ENCODE measurements around the gene FUZ. TPM values are rescaled to one million over a fixed set of nuclear protein-coding genes. Genes with fewer than 3 reads are reported as not detected.

FUZ gene
- total and polyA plus RNA-seq, 2 experiments from 2014 or later: 19.5 to 20.4 TPM

- no peak overlapping the region for H3K4me3 ChIP-seq
- no peaks in the 10 kb centered on the region for H3K9me3 ChIP-seq (ENCODE audit: low read depth)
- H4K20me1 ChIP-seq (ENCODE audit: insufficient read depth, poor library complexity, severe bottlenecking): no peaks in the 10 kb centered on the region
- H3K9me2 ChIP-seq (replicated peaks; ENCODE audit: insufficient read depth): no peaks in the 10 kb centered on the region
- no peak for DNase-seq (ENCODE audit: low spot score)
- H2AFZ ChIP-seq: no peak overlapping the region
- no peaks in the 10 kb centered on the region for H3K27me3 ChIP-seq
- peaks cover 11% of the 10 kb centered on the region for H3K4me1 ChIP-seq (ENCODE audit: insufficient read depth)
- 99% methylated on average over 8 of the region's 8 CpGs for WGBS (ENCODE audit: low lambda C conversion rate, missing lambda C conversion rate)
- no peak overlapping the region for H3K4me2 ChIP-seq
- H3K36me3 ChIP-seq (replicated peaks; ENCODE audit: insufficient read depth, low read depth): no peaks in the 10 kb centered on the region
- no peak for TF ChIP-seq EZH2phosphoT487 (IDR thresholded peaks at IDR 0.05; ENCODE audit: low read depth, severe bottlenecking, unreplicated experiment)
- no peak for TF ChIP-seq EZH2 (IDR thresholded peaks at IDR 0.05; ENCODE audit: borderline replicate concordance)
- TF ChIP-seq, protein P1, sequence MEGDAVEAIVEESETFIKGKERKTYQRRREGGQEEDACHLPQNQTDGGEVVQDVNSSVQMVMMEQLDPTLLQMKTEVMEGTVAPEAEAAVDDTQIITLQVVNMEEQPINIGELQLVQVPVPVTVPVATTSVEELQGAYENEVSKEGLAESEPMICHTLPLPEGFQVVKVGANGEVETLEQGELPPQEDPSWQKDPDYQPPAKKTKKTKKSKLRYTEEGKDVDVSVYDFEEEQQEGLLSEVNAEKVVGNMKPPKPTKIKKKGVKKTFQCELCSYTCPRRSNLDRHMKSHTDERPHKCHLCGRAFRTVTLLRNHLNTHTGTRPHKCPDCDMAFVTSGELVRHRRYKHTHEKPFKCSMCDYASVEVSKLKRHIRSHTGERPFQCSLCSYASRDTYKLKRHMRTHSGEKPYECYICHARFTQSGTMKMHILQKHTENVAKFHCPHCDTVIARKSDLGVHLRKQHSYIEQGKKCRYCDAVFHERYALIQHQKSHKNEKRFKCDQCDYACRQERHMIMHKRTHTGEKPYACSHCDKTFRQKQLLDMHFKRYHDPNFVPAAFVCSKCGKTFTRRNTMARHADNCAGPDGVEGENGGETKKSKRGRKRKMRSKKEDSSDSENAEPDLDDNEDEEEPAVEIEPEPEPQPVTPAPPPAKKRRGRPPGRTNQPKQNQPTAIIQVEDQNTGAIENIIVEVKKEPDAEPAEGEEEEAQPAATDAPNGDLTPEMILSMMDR (IDR thresholded peaks at IDR 0.05; ENCODE audit: poor library complexity): no peak
- H3K27ac ChIP-seq: peak overlapping the region; percentile 7
- peaks cover 24% of the 10 kb centered on the region for H3K79me2 ChIP-seq
Measured at GRCh38 chr19:49764341-49764740, 48.8 kb downstream of the FUZ start.

DNA sequence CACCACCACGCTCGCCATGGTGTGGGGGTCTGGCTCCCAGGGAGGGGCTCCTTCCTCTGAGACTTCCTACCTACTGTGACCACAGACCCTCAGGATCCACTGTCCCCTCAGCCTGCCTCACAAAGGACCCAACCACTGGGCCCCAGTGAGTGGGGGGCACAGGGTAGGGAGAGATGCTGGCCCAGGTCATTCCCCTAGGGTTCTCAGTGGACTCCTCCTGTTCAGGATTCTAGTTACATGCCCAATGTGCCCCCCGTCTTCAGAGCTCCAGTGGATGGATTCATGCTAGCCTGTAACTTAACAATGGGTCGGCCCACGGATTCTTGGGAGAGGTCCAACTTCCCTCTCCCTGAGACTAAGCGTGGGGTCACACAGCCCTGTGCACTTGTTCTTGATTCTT, 49.9 kb downstream of the FUZ start, which contains the start of gene TSKS:
Gene TSKS, minus strand, starts transcription at position 77 of the 400 bp plus-strand sequence. Its CDS starts 59 bp downstream, at position 18.
- Histone ChIP-seq H3K27ac (no peak within 1 kb of the TSS), H2AFZ (no peak within 1 kb of the TSS), H3K9me2 (replicated peaks; ENCODE audit: insufficient read depth) (no peaks in the 10 kb centered on the region), H3K79me2 (peaks cover 13% of the 10 kb centered on the region), H3K4me3 (no peak within 1 kb of the TSS), H3K9me3 (ENCODE audit: low read depth) (no peaks in the 10 kb centered on the region), H4K20me1 (ENCODE audit: insufficient read depth, poor library complexity, severe bottlenecking) (no peaks in the 10 kb centered on the region), H3K27me3 (no peaks in the 10 kb centered on the region), H3K4me1 (ENCODE audit: insufficient read depth) (peaks cover 10% of the 10 kb centered on the region), H3K36me3 (replicated peaks; ENCODE audit: insufficient read depth, low read depth) (no peaks in the 10 kb centered on the region), H3K4me2 (no peak within 1 kb of the TSS)
- TF ChIP-seq, protein P1 (IDR thresholded peaks at IDR 0.05; ENCODE audit: poor library complexity): no peak
- no peak for TF ChIP-seq EZH2 (IDR thresholded peaks at IDR 0.05; ENCODE audit: borderline replicate concordance)
- TF ChIP-seq EZH2phosphoT487 (IDR thresholded peaks at IDR 0.05; ENCODE audit: low read depth, severe bottlenecking, unreplicated experiment): no peak
- DNase-seq (ENCODE audit: low spot score): no peak
- 95% methylated on average over 6 of the region's 6 CpGs for WGBS (ENCODE audit: low lambda C conversion rate, missing lambda C conversion rate)

DNA sequence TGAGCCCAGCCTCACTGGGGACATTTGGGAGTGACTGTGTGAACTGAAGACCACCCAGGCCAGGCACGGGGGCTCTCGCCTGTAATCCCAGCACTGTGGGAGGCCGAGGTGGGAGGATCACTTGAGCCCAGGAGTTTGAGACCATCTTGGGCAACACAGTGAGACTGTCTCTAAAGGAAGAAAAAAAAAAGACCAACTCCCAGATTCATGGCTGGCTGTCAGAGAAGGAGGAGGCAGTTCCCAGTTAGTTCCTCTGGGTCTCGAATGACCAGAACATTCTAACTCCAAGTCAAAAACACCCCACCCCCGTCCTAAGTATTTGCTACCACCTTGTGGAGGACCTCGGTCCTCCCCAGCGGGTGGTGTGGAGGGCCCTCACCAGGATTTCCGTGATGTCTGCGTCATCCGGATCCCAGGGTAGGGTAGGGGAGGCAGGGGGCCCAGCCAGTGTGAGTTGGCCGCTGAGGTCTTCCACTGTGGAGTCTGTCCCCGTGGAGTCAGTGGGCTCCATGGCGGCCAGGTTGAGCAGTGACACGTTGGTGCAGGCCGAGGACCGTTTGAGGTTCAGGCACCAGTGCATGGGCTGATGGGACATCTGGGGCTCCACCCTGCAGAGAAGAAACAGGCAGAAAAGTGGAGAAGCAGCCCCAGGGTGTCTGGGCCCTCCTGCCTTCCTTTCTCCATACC, 51.3 kb downstream of the FUZ start:
- Histone ChIP-seq H3K79me2 (no peaks in the 10 kb centered on the region), H4K20me1 (ENCODE audit: insufficient read depth, poor library complexity, severe bottlenecking) (no peaks in the 10 kb centered on the region), H3K4me2 (no peak overlapping the region), H3K27ac (no peak overlapping the region), H3K9me3 (ENCODE audit: low read depth) (no peaks in the 10 kb centered on the region), H3K4me1 (ENCODE audit: insufficient read depth) (peaks cover 5% of the 10 kb centered on the region), H3K27me3 (no peaks in the 10 kb centered on the region), H2AFZ (no peak overlapping the region), H3K4me3 (no peak overlapping the region), H3K9me2 (replicated peaks; ENCODE audit: insufficient read depth) (no peaks in the 10 kb centered on the region), H3K36me3 (replicated peaks; ENCODE audit: insufficient read depth, low read depth) (no peaks in the 10 kb centered on the region)
- WGBS (ENCODE audit: low lambda C conversion rate, missing lambda C conversion rate): 80% methylated on average over 16 of the region's 16 CpGs
- DNase-seq (ENCODE audit: low spot score): peak; percentile 37
- TF ChIP-seq, protein P1 (IDR thresholded peaks at IDR 0.05; ENCODE audit: poor library complexity): peak; percentile 6
- no peak for TF ChIP-seq EZH2 (IDR thresholded peaks at IDR 0.05; ENCODE audit: borderline replicate concordance)
- no peak for TF ChIP-seq EZH2phosphoT487 (IDR thresholded peaks at IDR 0.05; ENCODE audit: low read depth, severe bottlenecking, unreplicated experiment)
